ENCODE data around the gene NRN1L.

- TF ChIP-seq EP300 (IDR thresholded peaks at IDR 0.05; ENCODE audit: borderline replicate concordance) (no peak), REST (IDR thresholded peaks at IDR 0.05; ENCODE audit: low read depth) (no peak), USF1 (IDR thresholded peaks at IDR 0.05) (no peak), TAF1 (IDR thresholded peaks at IDR 0.05; ENCODE audit: low read depth) (no peak), YY1 (IDR thresholded peaks at IDR 0.05; ENCODE audit: low read depth) (no peak), TEAD4 (IDR thresholded peaks at IDR 0.05) (no peak), CEBPB (IDR thresholded peaks at IDR 0.05) (no peak), NFIC (IDR thresholded peaks at IDR 0.05) (no peak), MAX (IDR thresholded peaks at IDR 0.05) (no peak), CREB1 (IDR thresholded peaks at IDR 0.05; ENCODE audit: low read depth) (no peak)
Observed at GRCh38 chr16:67837811-67838210, 46.9 kb upstream of the NRN1L start.
